Measurements from ENCODE around the gene TAF6L.
"Not testable (repeated sequence)": the region's sequence is repeated elsewhere in the genome, so short reads cannot be mapped to it uniquely, and the experiment has no call there.

Gene TAF6L

DNA sequence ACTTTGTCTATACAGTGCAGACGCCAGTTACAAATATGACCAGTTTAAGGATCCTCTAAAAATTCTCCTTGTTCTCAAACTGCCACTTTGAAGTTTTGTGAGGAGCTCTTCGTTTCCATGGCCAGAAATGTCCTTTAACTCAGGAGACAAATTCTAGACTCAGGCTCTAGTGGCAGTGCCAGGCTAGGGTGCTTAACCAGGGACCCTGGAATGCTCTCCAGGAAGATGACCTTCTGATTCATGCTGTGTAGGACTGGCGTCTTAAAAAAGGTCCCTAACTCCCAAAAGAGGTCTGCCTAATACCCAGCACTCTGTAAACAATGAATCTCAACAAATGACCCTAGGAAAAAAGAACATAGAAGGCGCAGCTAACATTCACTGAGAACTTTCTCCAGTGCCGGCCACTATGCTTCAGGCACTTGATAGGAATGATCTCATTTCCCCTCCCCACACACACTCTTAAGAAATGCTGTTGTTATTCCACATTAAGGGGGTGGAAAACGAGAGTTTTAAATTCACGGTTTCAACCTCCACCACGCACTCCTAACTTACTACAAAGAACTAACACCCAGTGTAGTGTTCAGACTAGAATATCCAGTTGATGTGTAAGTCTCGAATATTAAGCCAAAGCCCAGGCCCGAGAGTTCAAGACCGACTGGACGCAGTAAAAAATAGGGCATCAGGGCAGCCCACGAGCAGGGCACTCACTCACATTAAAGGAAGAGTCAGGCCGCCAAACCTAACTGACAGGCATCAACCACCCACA lies 33.3 kb downstream of the TAF6L start:
- DNase-seq, result peak in 4 of 56 donors; percentile 38 to 43 (median 42)

DNA sequence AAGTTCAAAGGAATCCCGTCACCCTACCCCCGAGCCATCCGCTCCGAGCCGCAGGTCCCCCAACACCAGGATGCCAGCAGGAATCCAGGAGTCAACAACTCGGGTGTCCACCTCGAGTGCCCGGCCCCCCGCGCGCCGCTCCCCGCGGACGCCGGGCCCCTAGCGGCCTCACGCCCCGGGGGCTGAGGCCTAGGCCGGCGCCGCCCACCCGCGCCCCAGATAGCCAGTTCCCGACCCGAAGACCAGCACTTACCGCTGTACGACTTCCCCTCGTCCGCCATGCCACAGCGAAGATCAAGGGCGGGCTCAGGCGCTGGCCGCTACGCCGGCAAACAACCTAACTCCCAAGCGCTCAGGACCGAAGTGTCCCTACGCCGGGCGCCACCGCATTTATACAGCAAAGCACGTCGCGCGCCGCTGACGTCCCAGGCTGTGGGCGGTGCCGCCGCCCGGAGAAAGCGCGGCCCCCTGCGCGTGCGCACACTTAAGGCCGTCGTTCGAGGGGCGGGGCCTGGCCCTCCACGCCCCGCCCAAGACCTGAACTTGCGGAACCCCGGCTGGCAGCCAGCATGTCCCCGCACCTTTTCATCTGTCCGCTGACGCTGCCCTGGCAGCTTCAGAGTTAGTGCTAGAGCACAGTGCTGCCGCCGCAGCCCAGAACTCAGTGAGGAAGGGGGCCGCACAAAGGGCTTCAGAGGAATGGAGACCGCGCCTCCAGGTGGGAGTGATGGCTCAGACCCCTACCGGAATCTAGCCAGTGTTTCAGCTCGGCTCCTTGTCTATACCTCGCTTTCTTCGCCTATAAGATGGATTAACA lies 34.1 kb downstream of the TAF6L start, which contains the start of gene NXF1:
TSS of gene NXF1 (minus strand) at position 365 of the 817 bp plus-strand sequence. CDS start at position 281, 84 bp downstream.
- DNase-seq, result peak in 55 of 56 donors; percentile 63 to 96 (median 91)

GRCh38 chr11:62805961-62806441 lies 34.8 kb downstream of the TAF6L start:
- DNase-seq, result peak in 4 of 56 donors; percentile 26 to 48 (median 35)

DNA sequence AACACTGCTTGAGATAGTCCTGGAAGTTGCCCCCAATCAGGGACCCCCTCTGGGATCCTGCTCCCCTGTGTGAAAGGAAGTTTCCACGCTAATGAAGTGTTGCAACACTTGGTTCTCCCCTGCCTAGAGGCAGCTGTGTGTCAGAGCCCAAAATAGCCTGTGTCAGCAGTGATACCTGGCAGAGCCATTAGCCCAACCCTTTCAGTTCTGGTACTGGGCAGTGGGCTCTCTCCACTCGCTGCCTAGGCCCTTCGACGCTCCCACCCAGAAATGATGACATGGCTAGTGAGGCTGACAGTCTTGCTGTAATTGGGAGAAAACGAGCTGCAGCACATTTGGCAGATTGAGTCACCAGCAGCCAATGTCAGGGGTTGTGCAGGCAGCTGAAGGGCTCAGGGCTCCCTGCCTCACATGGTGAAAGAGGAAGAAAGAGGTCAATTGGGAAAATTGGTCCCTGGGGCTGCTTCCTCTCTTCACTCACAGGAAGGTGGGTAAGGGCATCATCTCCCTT lies 35.5 kb downstream of the TAF6L start:
- peak in 3 of 56 donors; percentile 6 to 15 (median 6) for DNase-seq

- no peak for DNase-seq
Observed at GRCh38 chr11:62810748-62811147, 39.6 kb downstream of the TAF6L start.

DNA sequence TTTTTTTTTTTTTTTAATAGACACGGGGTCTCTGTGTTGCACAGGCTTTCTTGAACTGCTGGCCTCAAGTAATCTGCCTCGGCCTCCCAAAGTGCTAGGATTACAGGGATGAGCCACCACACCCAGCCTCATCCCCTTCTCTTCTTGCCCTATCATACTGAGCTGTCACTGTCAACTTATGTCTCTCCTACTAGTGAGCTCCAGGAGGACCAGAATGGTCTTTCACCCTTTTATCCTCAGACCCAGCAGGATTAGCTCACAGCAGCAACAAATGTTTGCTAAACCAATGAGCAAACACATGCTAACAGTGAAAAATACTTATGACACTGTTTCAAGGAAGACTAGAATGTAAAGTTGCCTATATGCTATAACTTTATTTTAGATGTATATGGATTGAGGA lies 40.5 kb downstream of the TAF6L start:
- no peak for DNase-seq

DNA sequence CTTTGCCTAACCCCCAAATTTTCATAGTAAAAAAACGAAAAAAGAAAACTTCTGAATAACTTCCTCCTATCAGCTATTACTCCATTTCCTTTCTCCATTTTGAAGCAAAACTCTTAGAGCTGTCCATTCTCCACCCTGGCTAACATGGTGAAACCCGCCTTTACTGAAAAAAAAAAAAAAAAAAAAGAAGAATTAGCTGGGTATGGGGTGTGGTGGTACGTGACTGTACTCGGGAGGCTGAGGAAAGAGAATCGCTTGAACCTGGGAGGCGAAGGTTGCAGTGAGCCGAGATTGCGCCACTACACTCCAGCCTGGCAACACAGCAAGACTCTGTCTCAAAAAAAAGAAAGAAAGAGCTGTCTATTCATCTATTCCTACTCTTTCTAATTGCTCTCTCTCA lies 45.4 kb downstream of the TAF6L start:
- DNase-seq, result no peak

DNA sequence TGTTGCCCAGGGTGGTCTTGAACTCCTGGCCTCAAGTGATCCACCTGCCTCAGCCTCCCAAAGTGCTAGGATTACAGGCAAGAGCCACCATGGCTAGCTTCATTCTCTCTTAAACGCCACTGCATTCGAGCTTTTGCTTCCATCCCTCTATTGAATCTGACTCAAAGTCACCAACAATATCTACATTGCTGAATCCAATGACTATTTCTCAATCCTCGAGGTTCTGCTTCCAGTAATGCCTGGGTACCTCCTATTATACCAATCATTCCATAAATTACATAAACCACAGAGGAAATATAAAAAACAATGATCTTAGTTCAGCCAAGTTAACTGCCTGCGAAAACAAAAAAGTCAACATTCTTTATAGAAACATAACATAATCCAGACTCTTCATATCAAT lies 45.9 kb downstream of the TAF6L start:
- no peak for DNase-seq

- DNase-seq, result no peak
Observed at GRCh38 chr11:62823677-62824076, 52.5 kb downstream of the TAF6L start.

DNA sequence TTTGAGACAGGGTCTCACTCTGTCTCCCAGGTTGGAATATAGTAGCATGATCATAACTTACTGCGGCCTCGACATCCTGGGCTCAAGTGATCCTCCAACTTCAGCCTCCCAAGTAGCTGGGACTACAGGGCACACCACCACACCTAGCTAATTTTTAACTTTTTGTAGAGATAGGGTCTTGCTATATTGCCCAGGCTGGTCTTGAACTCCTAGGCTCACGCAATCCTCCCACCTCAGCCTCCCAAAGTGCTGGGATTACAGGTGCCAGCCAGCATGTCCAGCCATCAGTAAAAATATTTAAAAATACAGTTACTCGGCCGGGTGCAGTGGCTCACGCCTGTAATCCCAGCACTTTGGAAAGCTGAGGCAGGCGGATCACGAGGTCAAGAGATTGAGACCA lies 56.9 kb downstream of the TAF6L start:
- DNase-seq, result not testable (repeated sequence)

GRCh38 chr11:62830904-62831519 lies 59.8 kb downstream of the TAF6L start:
- DNase-seq, result peak in 3 of 56 donors; percentile 15 to 27 (median 23)

DNA sequence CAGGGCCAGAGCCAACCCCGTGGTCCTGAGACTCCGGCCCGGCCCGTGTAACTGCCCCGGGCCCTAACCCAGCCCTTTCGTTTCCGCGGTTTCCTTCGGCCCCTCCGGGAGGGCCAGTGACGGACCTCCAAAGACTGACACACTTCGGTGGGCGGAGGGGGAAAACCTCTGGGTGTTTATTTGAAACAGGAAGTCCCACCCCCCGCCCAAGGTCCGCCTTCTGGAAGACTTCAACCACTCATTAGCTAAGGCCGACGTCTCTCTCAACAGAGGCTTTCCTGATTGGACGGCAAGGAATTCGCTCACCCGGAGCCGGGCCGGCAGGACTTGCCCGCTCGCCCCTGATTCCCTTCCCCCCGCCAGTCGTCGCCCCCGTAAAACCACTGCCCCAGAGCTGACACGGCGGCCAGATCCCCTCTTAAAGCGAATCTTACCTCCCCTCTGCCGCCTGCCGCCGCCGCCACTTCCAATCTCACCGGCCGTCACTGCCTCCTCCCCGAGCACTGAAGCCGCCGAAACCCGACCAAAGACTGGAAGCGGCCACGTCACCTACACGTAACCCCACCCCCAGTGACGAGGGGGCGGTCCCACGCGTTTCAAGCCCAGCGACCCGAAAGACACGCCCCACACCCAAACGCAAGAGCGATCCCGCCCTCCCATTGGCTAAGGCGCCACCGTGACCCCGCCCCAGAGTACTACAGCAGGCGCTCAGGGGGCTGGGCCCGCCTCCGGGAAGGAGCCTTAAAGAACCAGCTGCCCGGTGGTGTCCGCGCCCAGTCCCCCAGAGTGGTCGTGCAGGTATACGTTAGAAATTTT lies 60.5 kb downstream of the TAF6L start, which contains the start of gene STX5:
TSS of gene STX5 (minus strand) at position 532 of the 816 bp plus-strand sequence. CDS start 808 bp downstream, outside the sequence.
- peak; percentile 94 to 100 (median 99) for DNase-seq

- peak in 9 of 56 donors; percentile 15 to 47 (median 38) for DNase-seq
Observed at GRCh38 chr11:62832336-62833234, 61.4 kb downstream of the TAF6L start, which contains the start of gene TEX54. Gene TEX54, minus strand, starts transcription at chr11:62832841.

GRCh38 chr11:62835336-62835735 lies 64.1 kb downstream of the TAF6L start:
- DNase-seq, result no peak

All from nucleus accumbens (tissue), 56 donors.